GM12873 (cell line): ENCODE data around the gene ANKLE1.

Experiments
- CTCF ChIP-seq: IDR thresholded peaks from 2 replicates; pipeline ENCODE4 v1.5.1; 2012; ENCODE audit warnings: low read depth, mild to moderate bottlenecking, moderate library complexity, low read length, control low read depth; ENCODE audit not compliant: insufficient read depth; ENCODE audit errors: missing control alignments

ANKLE1 gene

GRCh38 chr19:17237747-17238706, 43.7 kb upstream of the ANKLE1 start:
- no peak for TF ChIP-seq CTCF

- no peak for TF ChIP-seq CTCF
Measured at GRCh38 chr19:17240062-17240752, 41.5 kb upstream of the ANKLE1 start.

GRCh38 chr19:17240826-17241399, 40.8 kb upstream of the ANKLE1 start:
- TF ChIP-seq CTCF: no peak

- TF ChIP-seq CTCF: no peak
Measured at GRCh38 chr19:17242431-17243208, 39.1 kb upstream of the ANKLE1 start.

GRCh38 chr19:17243211-17243829, 38.4 kb upstream of the ANKLE1 start:
- TF ChIP-seq CTCF: no peak

- TF ChIP-seq CTCF: no peak
Measured at GRCh38 chr19:17243830-17244617, 37.7 kb upstream of the ANKLE1 start.
